HEK293T (cell line): ENCODE measurements around the gene SLC31A2.
"Not testable (repeated sequence)": the region's sequence is repeated elsewhere in the genome, so short reads cannot be mapped to it uniquely, and the experiment has no call there.

Experiments used
- CTCF ChIA-PET: fragments of 350-600 bp; formaldehyde crosslinking; extraction: SDS; loops from one replicate; lab custom pipeline; 2021; ENCODE audit warnings: antibody characterized with exemption, inconsistent platforms; lab: Yijun Ruan, JAX
- POLR2A ChIA-PET: fragments of 350-600 bp; formaldehyde crosslinking; extraction: SDS; loops from one replicate; lab custom pipeline; 2020; ENCODE audit warnings: antibody characterized with exemption, inconsistent platforms; lab: Yijun Ruan, JAX
- DNase-seq: peaks from one replicate; pipeline ENCODE4 v3.0.0; 2012; ENCODE audit warnings: mixed read lengths; ENCODE audit errors: extremely low spot score
- ARNT ChIP-seq: fragments of 450-650 bp; IDR thresholded peaks from 2 replicates; pipeline ENCODE4 v1.6.1; 2017; ENCODE audit warnings: mild to moderate bottlenecking
- BHLHE40 ChIP-seq: fragments of 450-650 bp; IDR thresholded peaks from 2 replicates; pipeline ENCODE4 v1.6.1; 2016; ENCODE audit warnings: mild to moderate bottlenecking, moderate library complexity, borderline replicate concordance
- CTBP1 ChIP-seq: fragments of 450-650 bp; IDR thresholded peaks from 2 replicates; pipeline ENCODE4 v1.6.1; 2016; ENCODE audit warnings: borderline replicate concordance
- ELF4 ChIP-seq: fragments of 450-650 bp; IDR thresholded peaks from 2 replicates; pipeline ENCODE4 v1.6.1; 2017; ENCODE audit warnings: antibody characterized with exemption
- FOXA1 ChIP-seq: fragments of 450-650 bp; IDR thresholded peaks from 2 replicates; pipeline ENCODE4 v1.6.1; 2016; ENCODE audit warnings: mild to moderate bottlenecking
- FOXK2 ChIP-seq: fragments of 450-650 bp; IDR thresholded peaks from 2 replicates; pipeline ENCODE4 v1.6.1; 2016; ENCODE audit warnings: mild to moderate bottlenecking
- FOXM1 ChIP-seq: fragments of 450-650 bp; IDR thresholded peaks from 2 replicates; pipeline ENCODE4 v1.6.1; 2017; ENCODE audit warnings: mild to moderate bottlenecking, borderline replicate concordance
- HDGF ChIP-seq: fragments of 450-650 bp; IDR thresholded peaks from 2 replicates; pipeline ENCODE4 v1.6.1; 2017; ENCODE audit warnings: antibody characterized with exemption, borderline replicate concordance
- L3MBTL2 ChIP-seq: fragments of 450-650 bp; conservative IDR thresholded peaks from 2 replicates; pipeline ENCODE4 v1.6.1; 2016; ENCODE audit warnings: mild to moderate bottlenecking
- LEF1 ChIP-seq: fragments of 450-650 bp; IDR thresholded peaks from 2 replicates; pipeline ENCODE4 v1.6.1; 2017; ENCODE audit warnings: mild to moderate bottlenecking, borderline replicate concordance
- NFRKB ChIP-seq: fragments of 450-650 bp; IDR thresholded peaks from 2 replicates; pipeline ENCODE4 v1.6.1; 2016; ENCODE audit warnings: mild to moderate bottlenecking, moderate library complexity
- PKNOX1 ChIP-seq: fragments of 450-650 bp; IDR thresholded peaks from 2 replicates; pipeline ENCODE4 v1.6.1; 2016
- SP1 ChIP-seq: fragments of 450-650 bp; IDR thresholded peaks from 2 replicates; pipeline ENCODE4 v1.6.1; 2017
- SUZ12 ChIP-seq: fragments of 450-650 bp; IDR thresholded peaks from 2 replicates; pipeline ENCODE4 v1.6.1; 2016; ENCODE audit warnings: mild to moderate bottlenecking
- TARDBP ChIP-seq: fragments of 450-650 bp; IDR thresholded peaks from 2 replicates; pipeline ENCODE4 v1.6.1; 2016
- ZNF384 ChIP-seq: fragments of 450-650 bp; IDR thresholded peaks from 2 replicates; pipeline ENCODE4 v1.6.1; 2016

The SLC31A2 gene

GRCh38 chr9:113143432-113144227 is 7.2 kb upstream of the SLC31A2 start:
- DNase-seq, result no peak
- TF ChIP-seq FOXA1 (no peak), FOXK2 (no peak), FOXM1 (no peak), ZNF384 (no peak), ARNT (no peak), ELF4 (no peak), L3MBTL2 (no peak), TARDBP (no peak), NFRKB (no peak), BHLHE40 (no peak), PKNOX1 (no peak), CTBP1 (no peak), HDGF (no peak), LEF1 (no peak), SUZ12 (no peak)
- ChIA-PET CTCF (no interaction called here), POLR2A (no interaction called here)

- DNase-seq, result no peak
- POLR2A ChIA-PET, result no interaction called here
- TF ChIP-seq LEF1 (no peak), CTBP1 (no peak), L3MBTL2 (no peak), NFRKB (no peak), SP1 (no peak), HDGF (no peak), ELF4 (no peak), TARDBP (no peak), ARNT (no peak), PKNOX1 (no peak), BHLHE40 (no peak), FOXA1 (no peak), SUZ12 (no peak), ZNF384 (no peak), FOXM1 (no peak), FOXK2 (no peak)
- CTCF ChIA-PET, result no interaction called here
Measured at GRCh38 chr9:113148372-113148705, 2.5 kb upstream of the SLC31A2 start.

- ChIA-PET CTCF (no interaction called here), POLR2A (interaction anchor here (3.9 kb wide), 1 partner anchor 72 kb away, joined by 18 read pairs; the partner anchor contains the start of genes FKBP15 and SLC31A1)
- TF ChIP-seq HDGF, result no peak
- TF ChIP-seq PKNOX1, result no peak
- TF ChIP-seq FOXK2, result no peak
- TF ChIP-seq SUZ12, result no peak
- TF ChIP-seq SP1, result no peak
- no peak for TF ChIP-seq CTBP1
- no peak for TF ChIP-seq L3MBTL2
- no peak for TF ChIP-seq ZNF384
- TF ChIP-seq FOXM1, result no peak
- no peak for TF ChIP-seq NFRKB
- no peak for TF ChIP-seq ELF4
- TF ChIP-seq FOXA1, result no peak
- no peak for TF ChIP-seq TARDBP
- TF ChIP-seq BHLHE40, result no peak
- TF ChIP-seq ARNT, result no peak
- TF ChIP-seq LEF1, result no peak
- no peak for DNase-seq
Measured at GRCh38 chr9:113148781-113149510, 1.9 kb upstream of the SLC31A2 start.

GRCh38 chr9:113149561-113149960 is 1.2 kb upstream of the SLC31A2 start:
- POLR2A ChIA-PET, result interaction anchor here (0.7 to 3.9 kb wide), 2 partner anchors 17 to 71 kb away, joined by 3 to 18 read pairs; partner anchors contain the start of genes FKBP15 and SLC31A1
- CTCF ChIA-PET, DNase-seq: not testable (repeated sequence)

- no peak for DNase-seq
- ChIA-PET CTCF (no interaction called here), POLR2A (interaction anchor here (0.7 to 3.9 kb wide), 2 partner anchors 69 to 421 kb away, joined by 5 to 18 read pairs; partner anchors contain the start of genes FKBP15 and SLC31A1)
- TF ChIP-seq FOXK2 (no peak), CTBP1 (no peak), ELF4 (no peak), HDGF (no peak), SUZ12 (no peak), TARDBP (no peak), ARNT (no peak), SP1 (no peak), NFRKB (no peak), FOXA1 (no peak), ZNF384 (no peak), BHLHE40 (no peak)
Measured at GRCh38 chr9:113151696-113152630, 1.2 kb downstream of the SLC31A2 start.
